Measurements from ENCODE around the gene MTX1.
"Not testable (repeated sequence)": the region's sequence is repeated elsewhere in the genome, so short reads cannot be mapped to it uniquely, and the experiment has no call there.

MTX1 gene

GRCh38 chr1:155220211-155220965 is 11.9 kb downstream of the MTX1 start:
- H3K9me3 ChIP-seq (ENCODE audit: control insufficient read depth, low read depth, low read length); H3K36me3 ChIP-seq (ENCODE audit: control insufficient read depth, low read depth, low read length); H3K27me3 ChIP-seq (ENCODE audit: control insufficient read depth, insufficient read depth, low read length); H3K4me1 ChIP-seq (ENCODE audit: control insufficient read depth, low read depth, low read length); H3K27ac ChIP-seq (ENCODE audit: low read length); H3K9ac ChIP-seq (ENCODE audit: low read length); H3K4me3 ChIP-seq (ENCODE audit: low read length): not testable (repeated sequence)

GRCh38 chr1:155223047-155223446 is 14.6 kb downstream of the MTX1 start:
- H3K9me3 ChIP-seq (ENCODE audit: control insufficient read depth, low read depth, low read length) = no peaks in the 10 kb centered on the region
- no peaks in the 10 kb centered on the region for H3K27me3 ChIP-seq (ENCODE audit: control insufficient read depth, insufficient read depth, low read length)
- H3K4me1 ChIP-seq (ENCODE audit: control insufficient read depth, low read depth, low read length) = peaks cover 11% of the 10 kb centered on the region
- H3K4me3 ChIP-seq (ENCODE audit: low read length) = no peak overlapping the region
- no peaks in the 10 kb centered on the region for H3K36me3 ChIP-seq (ENCODE audit: control insufficient read depth, low read depth, low read length)
- no peak overlapping the region for H3K27ac ChIP-seq (ENCODE audit: low read length)
- H3K9ac ChIP-seq (ENCODE audit: low read length) = no peak overlapping the region

GRCh38 chr1:155225404-155225759 is 16.9 kb downstream of the MTX1 start:
- not testable (repeated sequence) for H3K36me3 ChIP-seq (ENCODE audit: control insufficient read depth, low read depth, low read length); H3K9ac ChIP-seq (ENCODE audit: low read length); H3K27ac ChIP-seq (ENCODE audit: low read length); H3K9me3 ChIP-seq (ENCODE audit: control insufficient read depth, low read depth, low read length); H3K27me3 ChIP-seq (ENCODE audit: control insufficient read depth, insufficient read depth, low read length); H3K4me3 ChIP-seq (ENCODE audit: low read length)
- peaks cover 13% of the 10 kb centered on the region for H3K4me1 ChIP-seq (ENCODE audit: control insufficient read depth, low read depth, low read length)

DNA sequence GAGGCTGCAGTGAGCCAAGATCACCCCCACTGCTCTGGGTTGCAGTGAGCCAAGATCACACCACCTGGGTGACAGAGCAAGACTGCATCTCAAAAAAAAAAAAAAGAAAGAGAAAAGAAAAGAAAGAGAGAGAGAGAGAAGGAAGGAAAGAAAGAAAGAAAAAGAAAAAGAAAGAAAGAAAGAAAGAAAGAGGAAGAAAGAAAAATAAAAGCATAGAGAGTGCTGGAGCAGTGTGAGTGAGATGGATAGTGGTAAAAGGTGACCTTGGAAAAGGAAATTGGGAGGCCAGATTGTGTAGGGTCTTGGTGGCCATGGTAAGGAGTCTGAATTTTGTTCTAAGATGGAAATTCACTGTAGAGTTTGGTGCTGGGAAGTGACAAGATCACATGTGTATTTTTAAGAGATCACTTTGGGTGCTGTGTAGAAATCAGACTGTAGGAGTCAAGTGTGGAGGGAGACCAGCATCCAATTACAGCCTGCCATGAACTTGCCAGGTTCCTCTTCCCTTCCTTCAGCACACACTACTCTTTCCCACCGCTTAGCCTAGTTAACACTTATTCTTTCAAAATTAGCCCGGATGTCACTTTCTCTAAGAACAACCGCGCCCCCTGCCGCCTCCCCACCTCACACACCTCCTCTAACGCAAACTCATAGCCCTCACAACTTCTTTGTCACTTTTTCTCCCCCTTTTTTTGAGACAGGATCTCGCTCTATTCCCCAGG is 17.9 kb downstream of the MTX1 start:
- H3K27me3 ChIP-seq (ENCODE audit: control insufficient read depth, insufficient read depth, low read length) = peaks cover 8% of the 10 kb centered on the region
- peak overlapping the region; percentile 82 for H3K27ac ChIP-seq (ENCODE audit: low read length)
- peak overlapping the region; percentile 96 for H3K9ac ChIP-seq (ENCODE audit: low read length)
- no peaks in the 10 kb centered on the region for H3K9me3 ChIP-seq (ENCODE audit: control insufficient read depth, low read depth, low read length)
- H3K4me3 ChIP-seq (ENCODE audit: low read length) = peak overlapping the region; percentile 96
- no peaks in the 10 kb centered on the region for H3K36me3 ChIP-seq (ENCODE audit: control insufficient read depth, low read depth, low read length)
- H3K4me1 ChIP-seq (ENCODE audit: control insufficient read depth, low read depth, low read length) = peaks cover 13% of the 10 kb centered on the region

DNA sequence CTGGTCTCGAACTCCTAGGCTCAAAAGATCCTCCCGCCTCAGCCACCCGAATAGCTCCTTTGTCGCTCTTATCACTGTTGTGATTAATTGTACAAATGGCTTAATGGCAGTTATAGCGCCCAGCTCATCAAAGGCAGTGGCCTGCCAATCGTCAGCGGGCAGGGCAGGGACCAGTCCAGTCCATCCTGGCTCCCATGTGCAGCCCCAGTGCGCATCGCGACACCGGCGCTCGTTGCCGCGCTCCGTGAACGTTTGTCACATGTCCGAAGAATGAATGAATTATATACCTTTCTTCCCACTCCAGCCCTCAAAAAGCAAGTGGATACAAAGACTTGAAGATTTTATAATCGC is 18.4 kb downstream of the MTX1 start:
- Histone ChIP-seq H3K4me3 (ENCODE audit: low read length) (peak overlapping the region; percentile 96), H3K9me3 (ENCODE audit: control insufficient read depth, low read depth, low read length) (no peaks in the 10 kb centered on the region), H3K4me1 (ENCODE audit: control insufficient read depth, low read depth, low read length) (peaks cover 13% of the 10 kb centered on the region), H3K27ac (ENCODE audit: low read length) (peak overlapping the region; percentile 82), H3K27me3 (ENCODE audit: control insufficient read depth, insufficient read depth, low read length) (peaks cover 8% of the 10 kb centered on the region), H3K36me3 (ENCODE audit: control insufficient read depth, low read depth, low read length) (no peaks in the 10 kb centered on the region), H3K9ac (ENCODE audit: low read length) (peak overlapping the region; percentile 96)

DNA sequence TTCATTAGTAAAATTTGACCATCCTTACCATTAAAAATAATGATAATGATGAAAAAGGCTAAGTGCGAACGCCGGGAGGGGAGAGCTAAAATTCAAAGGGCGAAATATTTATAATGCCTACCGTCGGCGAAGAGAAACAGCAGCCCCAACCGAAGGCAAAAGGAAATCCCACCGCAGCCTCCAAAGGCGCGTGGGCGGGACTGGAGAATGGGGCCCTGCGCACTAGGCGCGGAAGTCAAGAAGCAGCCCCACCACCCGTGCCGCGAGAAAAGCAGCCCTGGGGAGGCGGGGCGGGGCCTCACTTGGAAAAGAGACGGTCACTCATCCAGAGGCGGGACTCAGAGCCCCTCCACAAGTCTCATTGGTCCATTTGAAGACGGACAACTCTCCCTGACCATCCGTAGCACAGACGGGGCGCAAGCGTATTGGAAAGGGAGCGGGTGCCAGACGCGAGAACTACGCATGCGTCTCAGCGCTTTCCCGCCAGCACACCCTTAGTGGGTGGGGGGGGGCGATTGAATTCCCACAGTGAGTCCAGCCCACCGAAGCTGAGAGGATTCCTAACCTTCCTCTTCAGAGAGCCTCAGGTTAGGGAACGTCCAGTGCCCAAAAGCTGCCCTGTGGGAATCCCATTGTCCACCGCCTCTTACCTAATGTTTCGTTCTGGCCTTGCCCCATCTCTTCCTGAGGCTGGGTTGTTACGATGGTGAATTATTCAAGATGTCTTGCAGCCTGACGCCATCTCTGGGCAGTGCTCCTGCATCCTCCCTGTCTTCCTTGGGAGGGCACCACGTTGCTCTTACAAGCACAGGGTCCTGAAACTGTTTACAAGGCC is 19.0 kb downstream of the MTX1 start:
- Histone ChIP-seq H3K9me3 (ENCODE audit: control insufficient read depth, low read depth, low read length) (no peaks in the 10 kb centered on the region), H3K9ac (ENCODE audit: low read length) (peak overlapping the region; percentile 96), H3K27ac (ENCODE audit: low read length) (peak overlapping the region; percentile 99), H3K36me3 (ENCODE audit: control insufficient read depth, low read depth, low read length) (no peaks in the 10 kb centered on the region), H3K27me3 (ENCODE audit: control insufficient read depth, insufficient read depth, low read length) (peaks cover 8% of the 10 kb centered on the region), H3K4me1 (ENCODE audit: control insufficient read depth, low read depth, low read length) (peaks cover 13% of the 10 kb centered on the region), H3K4me3 (ENCODE audit: low read length) (peak overlapping the region; percentile 96)

GRCh38 chr1:155228096-155228427 is 19.6 kb downstream of the MTX1 start:
- Histone ChIP-seq H3K9me3 (ENCODE audit: control insufficient read depth, low read depth, low read length) (no peaks in the 10 kb centered on the region), H3K27ac (ENCODE audit: low read length) (peak overlapping the region; percentile 99), H3K4me1 (ENCODE audit: control insufficient read depth, low read depth, low read length) (peaks cover 13% of the 10 kb centered on the region), H3K36me3 (ENCODE audit: control insufficient read depth, low read depth, low read length) (no peaks in the 10 kb centered on the region), H3K9ac (ENCODE audit: low read length) (peak overlapping the region; percentile 96), H3K4me3 (ENCODE audit: low read length) (peak overlapping the region; percentile 96), H3K27me3 (ENCODE audit: control insufficient read depth, insufficient read depth, low read length) (peaks cover 8% of the 10 kb centered on the region)

GRCh38 chr1:155231302-155231701 is 22.8 kb downstream of the MTX1 start:
- H3K9me3 ChIP-seq (ENCODE audit: control insufficient read depth, low read depth, low read length); H3K4me1 ChIP-seq (ENCODE audit: control insufficient read depth, low read depth, low read length); H3K4me3 ChIP-seq (ENCODE audit: low read length); H3K27me3 ChIP-seq (ENCODE audit: control insufficient read depth, insufficient read depth, low read length); H3K9ac ChIP-seq (ENCODE audit: low read length); H3K27ac ChIP-seq (ENCODE audit: low read length); H3K36me3 ChIP-seq (ENCODE audit: control insufficient read depth, low read depth, low read length): not testable (repeated sequence)

DNA sequence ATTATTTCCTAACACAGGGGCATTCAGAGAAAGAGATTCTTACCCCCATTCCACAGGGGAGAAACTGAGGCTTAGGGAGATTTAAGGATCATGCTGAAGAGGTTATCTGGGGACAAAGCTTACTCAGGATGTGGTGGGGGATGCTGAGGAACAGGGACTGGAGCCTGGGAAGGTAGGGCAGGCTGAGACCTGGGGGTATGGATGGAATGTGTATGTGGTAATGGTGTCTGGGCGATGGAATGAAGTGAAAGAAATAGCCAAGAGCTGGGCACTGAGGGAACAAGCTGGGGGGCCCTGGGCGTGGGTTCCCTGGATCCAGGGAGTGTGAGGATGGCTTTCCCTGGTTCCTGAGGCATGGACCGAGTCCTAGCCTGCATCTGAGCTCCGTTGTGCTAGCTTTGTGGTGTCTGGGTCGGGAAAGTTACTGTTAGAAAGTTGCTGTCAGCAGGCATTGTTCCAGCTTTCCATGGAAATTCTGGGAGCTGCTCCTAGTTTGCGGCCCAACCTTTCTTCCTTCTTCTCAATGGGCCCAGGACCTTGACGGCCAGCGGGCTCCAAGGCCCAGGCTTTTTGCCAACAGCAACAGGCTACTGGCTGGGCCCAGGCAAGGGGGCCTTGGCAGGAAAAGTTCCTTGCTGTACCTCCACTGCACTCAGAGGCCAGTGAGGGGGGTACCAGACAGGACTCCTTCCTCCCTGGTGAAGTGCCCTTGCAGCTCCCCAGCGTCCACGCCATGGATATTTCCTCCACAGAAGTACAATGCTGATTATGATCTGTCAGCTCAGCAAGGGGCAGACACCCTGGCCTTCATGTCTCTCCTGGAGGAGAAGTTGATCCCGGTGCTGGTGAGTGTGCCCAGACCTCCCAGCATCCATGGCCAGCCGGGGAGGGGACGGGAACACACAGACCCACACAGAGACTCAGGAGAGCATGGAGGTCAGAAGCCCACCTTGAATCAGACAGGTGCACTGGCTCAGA is 23.8 kb downstream of the MTX1 start:
- H3K4me3 ChIP-seq (ENCODE audit: low read length); H3K27me3 ChIP-seq (ENCODE audit: control insufficient read depth, insufficient read depth, low read length); H3K9me3 ChIP-seq (ENCODE audit: control insufficient read depth, low read depth, low read length); H3K36me3 ChIP-seq (ENCODE audit: control insufficient read depth, low read depth, low read length); H3K4me1 ChIP-seq (ENCODE audit: control insufficient read depth, low read depth, low read length); H3K9ac ChIP-seq (ENCODE audit: low read length); H3K27ac ChIP-seq (ENCODE audit: low read length): not testable (repeated sequence)

- H3K27ac ChIP-seq (ENCODE audit: low read length); H3K9ac ChIP-seq (ENCODE audit: low read length); H3K27me3 ChIP-seq (ENCODE audit: control insufficient read depth, insufficient read depth, low read length); H3K9me3 ChIP-seq (ENCODE audit: control insufficient read depth, low read depth, low read length); H3K4me3 ChIP-seq (ENCODE audit: low read length); H3K4me1 ChIP-seq (ENCODE audit: control insufficient read depth, low read depth, low read length); H3K36me3 ChIP-seq (ENCODE audit: control insufficient read depth, low read depth, low read length): not testable (repeated sequence)
Measured at GRCh38 chr1:155233502-155233901, 25.0 kb downstream of the MTX1 start.

DNA sequence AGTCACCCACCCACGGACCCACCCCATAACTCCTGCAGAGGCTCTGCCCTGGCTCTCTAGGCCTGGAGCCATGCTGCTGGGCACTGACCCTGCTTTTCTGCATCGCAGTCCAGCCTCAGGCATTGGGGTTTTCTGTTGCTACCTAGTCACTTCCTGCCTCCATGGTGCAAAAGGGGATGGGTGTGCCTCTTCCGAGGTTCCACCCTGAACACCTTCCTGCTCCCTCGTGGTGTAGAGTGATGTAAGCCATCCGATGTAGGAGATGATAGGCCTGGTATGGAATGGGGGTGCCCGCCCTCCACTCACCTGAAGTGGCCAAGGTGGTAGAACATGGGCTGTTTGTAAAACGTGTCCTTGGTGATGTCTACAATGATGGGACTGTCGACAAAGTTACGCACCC is 26.9 kb downstream of the MTX1 start:
- H3K9me3 ChIP-seq (ENCODE audit: control insufficient read depth, low read depth, low read length); H3K9ac ChIP-seq (ENCODE audit: low read length); H3K27ac ChIP-seq (ENCODE audit: low read length); H3K36me3 ChIP-seq (ENCODE audit: control insufficient read depth, low read depth, low read length); H3K4me3 ChIP-seq (ENCODE audit: low read length); H3K4me1 ChIP-seq (ENCODE audit: control insufficient read depth, low read depth, low read length); H3K27me3 ChIP-seq (ENCODE audit: control insufficient read depth, insufficient read depth, low read length): not testable (repeated sequence)
